GM19452 (cell line): Measurements from ENCODE around the gene TAB2.

Experiments
- ATAC-seq: cut with Tn5 transposase; IDR thresholded peaks from one replicate; pipeline ENCODE4 v1.9.1; 2021; ENCODE audit not compliant: unreplicated experiment

The TAB2 gene

DNA sequence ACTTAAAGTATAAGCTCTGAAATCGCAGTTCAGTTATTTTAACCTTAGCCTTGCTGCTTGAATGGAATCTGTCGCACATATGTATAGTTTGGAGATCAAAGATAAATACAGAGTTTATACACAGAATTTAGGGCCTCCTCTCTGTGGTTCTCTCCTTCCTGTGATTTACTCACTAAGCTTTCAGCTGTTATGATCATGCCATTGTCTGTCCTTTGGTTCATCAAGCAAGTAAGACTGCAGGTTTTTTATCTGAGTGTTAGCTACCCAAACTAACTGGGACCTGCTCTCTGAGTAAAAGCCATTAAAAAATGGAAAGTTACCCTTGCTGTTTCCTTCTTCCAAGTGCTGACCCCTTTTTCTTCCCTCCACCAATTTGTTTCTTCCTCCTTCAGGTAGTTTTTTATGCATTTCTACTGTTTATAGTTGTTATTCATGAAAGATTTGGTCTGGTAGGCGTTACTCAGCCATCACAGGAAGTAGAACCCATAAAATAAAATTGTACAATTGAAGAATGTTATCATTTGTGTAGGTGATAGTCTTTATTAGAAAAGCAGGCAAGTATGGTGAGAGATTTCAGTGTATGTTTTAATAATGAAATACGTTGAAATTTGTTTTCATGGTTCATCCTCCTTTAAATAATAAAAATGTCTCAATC lies 48.9 kb downstream of the TAB2 start:
- ATAC-seq, result no peak

DNA sequence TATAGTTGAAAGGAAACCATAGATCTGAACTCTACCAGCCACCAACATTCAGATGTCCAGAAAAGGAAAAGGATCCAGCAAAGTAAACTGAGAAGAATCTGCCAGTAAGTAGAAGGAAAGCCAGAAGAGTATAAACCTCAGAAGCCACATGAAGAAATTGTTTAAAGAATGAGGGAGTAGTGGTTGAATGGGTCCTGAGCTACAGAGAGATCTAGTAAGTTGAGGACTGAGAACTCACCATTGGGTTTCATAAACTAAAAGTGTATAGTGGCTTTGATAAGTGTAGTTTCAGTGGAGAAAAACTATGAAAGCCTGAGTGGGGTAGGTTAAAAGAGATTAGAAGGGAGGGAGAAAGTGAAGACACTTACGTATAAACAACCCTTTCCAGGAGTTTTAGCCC lies 50.6 kb downstream of the TAB2 start:
- ATAC-seq, result no peak

DNA sequence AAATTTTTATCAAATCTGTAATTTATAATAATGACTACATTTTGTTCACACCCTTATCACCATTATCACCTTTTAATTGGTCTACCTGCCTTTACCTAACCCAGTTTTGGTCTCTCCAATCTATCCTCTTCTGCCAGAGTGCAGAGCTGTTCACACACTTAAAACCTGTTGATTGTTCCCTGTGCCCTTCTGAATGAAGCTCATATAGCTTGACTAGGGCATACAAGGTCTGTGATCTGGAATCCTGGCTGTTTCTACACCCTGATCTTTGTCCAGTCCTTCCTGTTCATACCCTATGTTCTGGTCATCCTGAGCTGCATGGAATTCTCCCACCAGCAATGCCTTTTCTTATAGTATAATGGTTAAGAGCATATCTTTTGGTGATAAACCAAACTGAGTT lies 53.6 kb downstream of the TAB2 start:
- ATAC-seq, result no peak

DNA sequence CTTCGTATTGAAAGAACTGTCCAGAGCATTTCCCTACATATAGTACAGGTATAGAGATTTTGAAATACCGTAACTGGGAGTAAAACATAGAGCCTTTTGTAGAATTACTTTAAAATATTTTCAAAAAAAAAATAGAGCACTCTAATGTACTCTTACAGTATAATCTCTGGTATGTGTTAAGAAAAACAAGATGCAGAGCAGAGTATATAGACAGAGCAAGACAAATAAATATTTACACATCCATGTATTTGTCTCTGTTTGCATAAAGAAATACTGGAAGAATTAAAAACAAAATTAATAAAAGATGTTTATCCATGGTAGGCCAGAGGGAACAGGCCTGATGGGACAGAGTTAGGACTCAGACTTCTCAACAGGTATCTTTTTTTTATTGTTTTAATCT lies 54.5 kb downstream of the TAB2 start:
- no peak for ATAC-seq

DNA sequence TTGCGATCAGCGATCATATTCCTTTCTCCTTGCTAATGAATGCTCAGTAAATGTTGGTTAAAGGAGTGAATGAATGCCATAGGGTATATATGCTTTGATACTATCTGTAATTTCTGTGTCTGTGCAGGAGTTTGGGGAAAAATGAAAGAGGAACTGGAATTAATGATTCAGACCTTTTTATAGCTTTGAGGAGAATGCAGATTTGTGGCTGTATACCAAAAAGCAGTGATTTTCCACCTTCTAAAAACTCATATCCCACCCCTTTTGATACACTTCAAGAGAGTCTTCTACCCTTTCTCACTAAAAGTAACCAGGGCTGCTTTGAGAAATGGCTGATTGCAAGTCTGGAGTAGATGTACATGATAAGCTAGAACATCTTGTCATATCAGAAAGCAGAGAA lies 56.0 kb downstream of the TAB2 start:
- no peak for ATAC-seq

DNA sequence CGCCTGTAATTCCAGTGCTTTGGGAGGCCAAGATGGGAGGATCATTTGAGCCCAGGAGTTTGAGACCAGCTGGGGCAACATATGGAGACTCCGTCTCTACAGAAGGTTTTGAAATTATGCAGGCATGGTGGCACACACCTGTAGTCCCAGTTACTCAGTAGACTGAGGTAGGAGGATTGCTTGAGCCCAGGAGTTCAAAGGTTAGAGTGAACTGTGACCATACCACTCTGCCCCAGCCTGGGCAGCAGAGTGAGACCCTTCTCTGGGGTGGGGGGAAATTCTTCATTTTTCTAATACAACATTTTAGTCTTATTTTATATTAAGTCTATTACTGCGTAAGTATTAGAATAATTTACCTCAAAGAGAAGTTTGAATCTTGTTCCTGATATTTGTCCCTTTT lies 62.5 kb downstream of the TAB2 start:
- no peak for ATAC-seq

DNA sequence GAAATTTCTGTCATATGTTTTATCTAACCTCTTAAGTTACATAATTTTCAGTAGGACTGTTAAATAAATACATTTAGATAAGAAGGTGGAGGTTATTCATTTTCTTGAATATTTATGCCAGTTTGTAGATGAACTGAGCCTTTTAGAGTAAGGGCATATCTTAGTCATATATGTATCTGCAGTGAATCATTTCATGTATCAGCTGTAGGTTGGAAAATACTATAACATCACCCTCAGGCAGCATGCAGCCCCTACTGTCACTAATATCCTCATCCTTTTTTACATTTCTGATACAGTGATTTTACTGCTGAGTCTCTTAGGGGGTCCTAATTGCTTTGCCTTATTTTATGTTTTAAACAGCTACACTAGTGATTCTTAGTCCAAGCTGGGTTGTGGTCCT lies 63.0 kb downstream of the TAB2 start:
- ATAC-seq, result no peak

DNA sequence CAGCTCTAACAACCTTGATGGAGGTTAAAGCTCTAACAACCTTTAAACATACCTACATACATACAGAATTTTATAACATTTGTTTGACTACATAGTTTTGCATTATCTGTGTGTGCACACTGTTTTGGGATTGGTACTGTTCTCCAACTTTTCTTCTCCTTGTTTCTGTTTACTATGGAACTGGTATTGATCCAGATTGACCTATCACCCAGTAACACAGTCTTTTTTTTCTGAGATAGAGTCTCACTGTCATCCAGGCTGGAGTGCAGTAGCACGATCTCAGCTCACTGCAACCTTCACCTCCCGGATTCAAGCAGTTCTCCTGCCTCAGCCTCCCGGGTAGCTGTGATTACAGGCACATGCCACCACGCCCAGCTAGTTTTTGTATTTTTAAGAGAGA lies 65.9 kb downstream of the TAB2 start:
- ATAC-seq, result no peak

DNA sequence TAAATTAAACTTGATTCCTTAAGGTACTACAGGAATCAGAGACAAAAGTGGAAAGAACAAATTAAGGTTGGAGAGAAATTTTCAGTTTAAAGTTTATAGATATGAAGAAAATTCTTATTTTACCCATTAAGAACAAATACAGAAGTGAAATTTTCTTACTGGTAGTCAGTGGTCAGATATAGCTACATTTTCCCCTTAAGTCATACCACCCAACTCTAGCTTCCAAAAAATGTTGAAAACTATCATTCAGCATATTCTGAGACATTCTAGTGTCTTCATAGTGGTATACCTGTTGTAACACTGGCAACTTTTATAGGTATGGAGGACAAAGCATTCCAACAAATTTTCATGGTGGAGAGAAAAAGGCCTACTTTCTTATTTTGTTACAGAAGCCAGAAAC lies 67.0 kb downstream of the TAB2 start:
- no peak for ATAC-seq

DNA sequence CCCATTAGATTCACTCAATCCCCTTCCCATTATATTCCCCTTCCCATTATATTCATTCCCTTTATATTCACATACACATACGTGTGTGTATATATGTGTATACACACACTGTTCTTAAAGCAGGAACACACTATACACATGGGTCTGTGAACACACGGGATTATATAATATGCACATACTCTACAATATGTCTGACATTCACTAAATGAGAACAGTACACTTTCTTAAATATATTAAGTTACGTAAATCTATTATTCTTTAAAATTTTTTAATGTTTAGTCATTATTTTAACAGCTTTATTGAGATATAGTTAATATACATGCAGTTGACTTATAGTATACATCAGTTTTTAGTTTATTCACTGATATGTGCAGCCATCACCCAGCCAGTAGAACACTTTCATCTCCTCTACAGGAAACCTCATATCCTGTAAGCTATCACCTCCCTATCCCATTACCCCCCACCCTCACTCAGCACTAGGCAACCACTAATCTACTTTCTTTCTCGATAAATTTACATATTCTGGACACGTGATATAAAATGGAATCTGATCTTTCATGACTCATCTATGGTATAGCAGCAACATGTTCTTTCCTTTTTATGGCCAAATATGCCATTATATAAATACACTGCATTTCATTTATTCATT lies 68.6 kb downstream of the TAB2 start:
- no peak for ATAC-seq

DNA sequence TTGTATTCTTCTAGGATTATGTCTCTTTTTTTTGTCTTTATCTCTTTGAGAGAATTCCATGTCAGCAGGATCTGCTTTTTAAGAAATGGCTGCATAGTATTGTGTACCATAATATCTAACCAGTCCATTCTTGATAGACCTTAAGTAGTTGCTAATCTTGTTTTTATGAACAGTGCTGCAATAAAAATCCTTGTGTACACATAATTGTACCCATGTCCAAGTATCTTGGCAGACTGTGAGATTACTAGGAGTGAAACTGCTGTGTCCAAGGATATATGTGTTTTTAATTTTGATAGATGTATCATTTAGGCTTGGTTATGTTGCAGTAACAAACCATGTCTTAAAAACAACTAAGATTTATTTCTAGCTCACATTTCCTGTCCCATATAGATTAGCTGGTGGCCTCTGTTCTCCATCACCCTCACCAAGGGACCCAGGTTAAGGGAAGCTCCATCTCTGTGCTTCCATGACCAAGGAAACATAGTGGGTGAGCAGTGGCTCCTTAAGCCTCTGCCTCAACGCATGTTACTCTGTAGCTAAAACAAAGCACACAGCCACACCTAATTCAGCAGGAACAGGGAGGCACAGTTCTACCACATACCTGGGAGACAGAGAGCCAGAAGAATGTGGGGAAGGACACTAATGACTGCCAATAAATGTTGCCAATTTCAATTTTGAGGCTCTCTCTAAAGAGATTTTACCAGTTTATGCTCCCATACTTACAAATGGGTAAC lies 70.4 kb downstream of the TAB2 start:
- ATAC-seq, result no peak

DNA sequence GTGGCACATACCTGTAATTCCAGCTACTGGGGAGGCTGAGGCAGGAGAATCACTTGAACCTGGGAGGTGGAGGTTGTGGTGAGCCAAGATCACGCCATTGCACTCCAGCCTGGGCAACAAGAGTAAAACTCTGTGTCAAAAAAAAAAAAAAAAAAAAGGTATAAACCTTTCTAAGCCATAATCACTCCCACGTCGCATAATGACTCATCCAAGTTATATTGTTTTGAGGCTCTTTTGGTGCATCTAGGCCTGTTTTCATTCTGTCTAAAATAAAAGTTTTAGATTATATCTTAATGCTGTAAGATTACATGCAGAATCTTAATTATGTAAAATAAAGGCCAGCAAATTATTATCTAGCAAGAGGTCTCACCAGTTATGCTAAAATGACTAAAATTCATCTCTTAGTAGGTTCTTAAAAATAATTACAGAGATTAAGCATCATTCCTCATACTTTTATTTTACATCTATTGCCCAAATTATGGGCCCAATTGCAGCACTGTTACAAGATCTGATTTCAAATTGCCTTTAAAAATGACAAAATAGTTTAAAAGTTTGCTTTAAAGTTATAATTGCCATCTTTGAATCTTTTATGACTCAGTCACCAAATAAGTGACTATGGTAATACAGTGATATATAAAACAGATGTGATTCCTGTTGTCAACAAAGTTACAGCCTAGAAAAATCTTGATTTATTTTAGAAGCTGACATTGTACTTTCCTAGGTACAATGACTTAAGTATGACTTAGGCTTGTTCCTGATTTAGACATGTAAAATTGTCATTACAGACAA lies 72.2 kb downstream of the TAB2 start:
- ATAC-seq, result no peak

DNA sequence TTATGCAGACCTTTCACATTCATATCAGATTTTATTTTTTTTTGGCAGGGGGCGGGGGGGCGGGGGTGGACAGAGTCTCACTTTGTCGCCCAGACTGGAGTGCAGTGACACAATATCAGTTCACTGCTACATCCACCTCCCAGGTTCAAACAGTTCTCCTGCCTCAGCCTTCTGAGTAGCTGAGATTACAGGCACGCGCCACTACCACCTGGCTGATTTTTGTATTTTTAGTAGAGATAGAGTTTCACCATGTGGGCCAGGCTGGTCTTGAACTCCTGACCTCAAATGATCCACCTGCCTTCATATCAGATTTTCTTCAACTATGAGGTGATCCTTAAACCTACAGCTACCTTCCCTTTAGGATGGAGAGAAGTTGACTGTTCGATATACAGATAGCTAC lies 74.6 kb downstream of the TAB2 start:
- no peak for ATAC-seq

DNA sequence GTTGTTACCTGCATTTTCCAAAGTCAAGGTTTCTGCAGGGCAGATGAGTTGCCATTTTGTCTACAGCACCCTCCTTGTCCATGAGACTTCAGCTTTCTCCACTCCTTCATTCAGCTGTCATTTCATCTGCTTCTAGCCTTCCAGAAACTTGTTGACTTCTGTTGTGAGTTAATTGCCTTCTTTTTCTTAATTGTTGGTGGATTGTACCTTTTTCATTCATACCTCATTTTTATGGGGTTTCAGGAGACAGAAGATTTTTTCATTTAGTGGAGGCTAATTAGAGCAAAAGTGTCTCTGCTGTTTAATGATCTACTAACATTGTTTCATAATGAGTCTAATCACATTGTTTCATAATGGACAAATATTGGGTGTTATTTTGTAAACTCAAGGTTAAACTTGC lies 75.0 kb downstream of the TAB2 start:
- ATAC-seq, result no peak

DNA sequence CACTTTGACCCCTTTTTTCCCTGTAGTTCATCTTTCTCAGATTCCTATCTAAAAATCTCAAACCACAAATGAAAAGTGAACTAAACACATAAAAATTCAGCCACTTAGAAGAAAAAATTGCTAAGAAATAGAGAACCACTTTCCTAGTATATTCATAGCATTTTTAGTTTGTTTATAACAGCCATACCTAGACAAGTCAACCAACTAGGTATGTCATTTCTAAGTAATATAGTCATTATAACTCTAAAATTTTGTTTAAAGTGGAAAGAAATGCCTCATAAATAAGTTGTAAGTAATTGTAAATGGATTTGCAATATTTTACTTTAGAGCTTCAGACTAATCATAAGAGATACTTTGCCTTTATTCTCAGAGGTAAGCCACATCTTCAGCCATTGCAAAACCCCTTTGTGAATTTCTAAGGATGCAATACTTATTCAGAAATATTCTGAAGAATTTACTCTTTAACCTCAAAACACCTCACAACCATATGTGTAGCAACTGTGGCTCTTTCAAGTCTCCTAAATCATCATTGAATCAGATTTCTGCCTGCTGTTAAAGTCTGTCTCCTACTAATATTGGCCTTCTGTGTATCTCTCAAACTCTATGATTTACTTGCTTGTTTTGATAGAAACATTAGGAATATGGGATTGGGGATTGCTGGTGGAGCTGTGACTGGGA lies 75.6 kb downstream of the TAB2 start:
- no peak for ATAC-seq

DNA sequence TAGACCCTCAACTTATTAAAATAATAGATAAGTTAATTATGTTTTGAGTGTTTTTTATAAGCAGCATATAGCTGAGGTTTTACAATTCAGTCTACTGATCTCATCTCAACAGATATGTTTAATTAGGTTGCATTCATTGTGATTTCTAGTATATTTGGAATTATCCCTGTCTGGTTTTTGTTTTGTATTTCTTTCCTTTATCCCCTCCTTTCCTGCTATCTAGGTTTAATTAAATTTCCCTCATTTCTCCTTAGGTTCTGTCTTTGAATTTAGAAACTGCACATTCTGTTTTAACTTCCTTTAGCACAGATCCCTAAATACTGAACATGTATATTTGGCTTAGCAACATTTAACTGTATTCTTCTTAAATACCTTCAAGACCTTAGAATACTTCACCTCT lies 77.7 kb downstream of the TAB2 start:
- ATAC-seq, result no peak

DNA sequence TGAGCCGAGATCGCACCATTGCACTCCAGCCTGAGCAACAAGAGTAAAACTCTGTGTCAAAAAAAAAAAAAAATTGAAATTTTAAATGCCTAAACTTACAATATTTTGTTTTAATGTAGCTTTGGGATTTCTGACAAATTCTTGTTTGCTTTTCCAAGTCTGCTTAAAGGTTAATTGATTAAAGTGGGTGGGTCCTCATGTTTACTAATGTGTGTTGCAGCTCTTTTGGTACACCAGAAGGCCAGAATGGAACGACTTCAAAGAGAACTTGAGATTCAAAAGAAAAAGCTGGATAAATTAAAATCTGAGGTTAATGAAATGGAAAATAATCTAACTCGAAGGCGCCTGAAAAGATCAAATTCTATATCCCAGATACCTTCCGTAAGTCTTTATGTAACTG lies 79.9 kb downstream of the TAB2 start:
- no peak for ATAC-seq

DNA sequence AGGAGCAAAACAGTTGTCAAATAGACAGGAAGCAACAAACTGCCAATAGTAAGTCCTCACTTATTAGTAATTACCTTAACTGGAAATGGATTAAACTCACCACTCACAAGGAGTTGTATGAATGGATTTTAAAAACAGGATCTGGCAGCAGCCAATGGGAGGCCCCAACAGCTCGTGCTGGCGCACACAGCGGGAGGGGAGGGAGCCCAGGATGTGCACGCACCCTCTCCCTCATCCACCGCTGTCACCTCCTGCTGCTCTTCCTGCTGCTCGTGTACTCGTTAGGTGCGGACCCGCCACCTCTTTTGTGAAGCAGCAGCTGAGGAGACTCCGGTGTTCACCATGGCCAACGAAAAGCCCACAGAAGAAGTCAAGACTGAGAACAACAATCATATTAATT lies 82.5 kb downstream of the TAB2 start, which contains the start of gene SUMO4:
TSS of gene SUMO4 (plus strand) at position 213 of the 400 bp plus-strand sequence. CDS start at position 343, 130 bp downstream.
- ATAC-seq, result no peak

DNA sequence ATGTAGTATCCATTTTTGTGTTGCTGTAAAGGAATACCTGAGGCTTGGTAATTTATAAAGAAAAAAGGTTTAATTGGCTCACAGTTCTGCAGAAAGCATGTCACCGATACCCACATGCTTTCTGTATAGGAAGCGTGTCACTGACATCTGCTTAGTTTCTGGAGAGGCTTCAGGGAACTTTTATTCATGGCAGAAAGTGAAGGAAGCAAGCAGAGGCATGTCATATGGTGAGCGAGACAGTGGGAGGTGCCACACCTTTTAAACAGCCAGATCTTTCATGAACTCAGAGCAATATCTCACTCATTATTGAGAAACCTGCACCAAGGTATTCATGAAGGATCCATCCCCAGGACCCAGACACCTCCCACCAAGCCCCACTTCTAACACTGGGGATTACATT lies 86.0 kb downstream of the TAB2 start:
- no peak for ATAC-seq

DNA sequence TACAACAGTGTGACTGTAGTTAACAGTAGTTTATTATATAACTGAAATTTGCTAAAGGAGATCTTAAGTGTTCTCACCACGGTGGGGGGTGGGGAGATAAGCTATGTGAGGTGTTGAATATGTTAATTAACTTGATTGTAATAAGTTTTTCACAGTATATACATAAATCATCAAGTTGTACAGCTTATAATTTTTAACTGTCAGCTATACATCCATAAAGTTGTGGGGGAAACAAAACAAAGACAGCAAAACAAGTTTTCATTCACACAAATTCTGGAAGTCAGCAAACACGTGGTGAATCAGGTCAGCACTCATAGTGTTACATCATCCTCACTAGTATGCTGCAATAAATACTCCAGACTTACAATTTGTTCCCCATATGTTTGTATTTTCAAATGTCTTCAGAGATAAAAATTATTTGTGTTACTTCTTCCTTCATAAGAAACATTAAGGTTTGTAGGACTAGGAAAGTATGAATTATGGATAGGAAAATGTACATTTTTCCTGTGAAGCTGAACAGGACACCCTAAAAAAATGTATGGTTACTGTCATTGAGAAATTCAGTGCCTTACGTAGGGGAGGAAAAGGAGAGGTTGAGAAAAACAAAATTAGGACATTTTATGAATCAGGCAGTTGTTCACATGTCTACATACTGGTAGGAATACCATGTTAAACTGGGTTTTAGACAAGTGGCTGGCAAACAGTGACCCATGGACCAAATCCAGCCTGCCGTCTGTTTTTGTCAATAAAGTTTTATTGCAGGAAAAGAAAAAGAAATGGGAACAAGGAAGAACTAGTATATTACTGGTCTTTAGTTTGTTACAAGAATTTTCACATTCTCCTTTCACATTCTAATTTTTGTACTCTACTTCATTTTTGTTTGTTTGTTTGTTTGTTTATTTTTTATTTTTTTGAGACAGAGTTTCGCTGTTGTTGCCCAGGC lies 88.6 kb downstream of the TAB2 start:
- ATAC-seq, result no peak
